ENCODE data around the gene NTRK2. TPM values are rescaled to one million over a fixed set of nuclear protein-coding genes. Genes with fewer than 3 reads are reported as not detected.

The NTRK2 gene
- total and polyA plus RNA-seq, 4 experiments from 2014 or later: 0.11 to 0.18 (median 0.12) TPM; not detected in 1

GRCh38 chr9:84750152-84750865 is 80.8 kb downstream of the NTRK2 start:
- no peak for DNase-seq
- Mint-ChIP-seq H3K27me3 (peaks cover 0 to 2% of the 10 kb centered on the region in 2 donors), H3K9me3 (peaks cover 0 to 2% (median 0%) of the 10 kb centered on the region in 8 donors), H3K4me3 (no peak overlapping the region), H3K36me3 (no peaks in the 10 kb centered on the region), H3K27ac (no peak overlapping the region), H3K4me1 (peaks cover 11 to 31% (median 23%) of the 10 kb centered on the region in 4 donors)
- Histone ChIP-seq H3K27me3 (ENCODE audit: insufficient read depth, low read length) (no peaks in the 10 kb centered on the region), H3K9me3 (ENCODE audit: control insufficient read depth in 1 of 2, low read length in 2 of 2) (no peaks in the 10 kb centered on the region), H3K4me1 (ENCODE audit: insufficient read depth, low read length) (peaks cover 33% of the 10 kb centered on the region), H3K4me3 (ENCODE audit: low read length in 2 of 2) (no peak overlapping the region), H3K27ac (ENCODE audit: low read depth, low read length) (no peak overlapping the region), H3K36me3 (ENCODE audit: insufficient read depth, low read length) (no peaks in the 10 kb centered on the region)
- intact Hi-C loops (cut with micrococcal nuclease): no loop called here
- ChIA-PET POLR2A (ENCODE audit: partially characterized antibody) (no interaction called here), CTCF (ENCODE audit: partially characterized antibody) (interaction anchor here (0.9 kb wide), 1 partner anchor 31 kb away, joined by 3 read pairs; no protein-coding TSS in a partner anchor)

DNA sequence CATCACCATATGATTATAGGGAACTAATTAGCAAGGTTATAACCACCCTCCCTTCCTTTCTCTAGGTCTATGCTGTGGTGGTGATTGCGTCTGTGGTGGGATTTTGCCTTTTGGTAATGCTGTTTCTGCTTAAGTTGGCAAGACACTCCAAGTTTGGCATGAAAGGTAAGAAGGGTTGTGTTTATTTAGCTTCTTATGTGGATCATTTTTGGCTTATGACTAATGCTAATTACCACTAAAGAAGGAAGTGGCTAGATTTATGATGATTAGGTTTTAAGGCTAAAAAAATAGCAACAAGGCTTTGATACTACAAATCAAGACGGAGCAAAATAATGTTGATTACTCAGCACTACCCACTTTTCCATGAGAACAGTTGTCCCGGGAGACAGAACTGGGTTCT is 82.4 kb downstream of the NTRK2 start:
- Mint-ChIP-seq H3K27ac (no peak overlapping the region), H3K27me3 (peaks cover 0 to 2% of the 10 kb centered on the region in 2 donors), H3K4me1 (peaks cover 11 to 31% (median 24%) of the 10 kb centered on the region in 4 donors), H3K36me3 (no peaks in the 10 kb centered on the region), H3K9me3 (peaks cover 0 to 2% (median 0%) of the 10 kb centered on the region in 8 donors), H3K4me3 (peak overlapping the region in 3 of 8 donors; percentile 1 to 44 (median 12))
- CTCF ChIA-PET (ENCODE audit: partially characterized antibody): no interaction called here
- no peaks in the 10 kb centered on the region for H3K36me3 ChIP-seq (ENCODE audit: insufficient read depth, low read length)
- no peak overlapping the region for H3K27ac ChIP-seq (ENCODE audit: low read depth, low read length)
- POLR2A ChIA-PET (ENCODE audit: partially characterized antibody): no interaction called here
- H3K4me3 ChIP-seq (ENCODE audit: low read length in 2 of 2): no peak overlapping the region
- H3K4me1 ChIP-seq (ENCODE audit: insufficient read depth, low read length): peaks cover 33% of the 10 kb centered on the region
- DNase-seq: peak; percentile 13 to 45 (median 24)
- H3K27me3 ChIP-seq (ENCODE audit: insufficient read depth, low read length): no peaks in the 10 kb centered on the region
- no peaks in the 10 kb centered on the region for H3K9me3 ChIP-seq (ENCODE audit: control insufficient read depth in 1 of 2, low read length in 2 of 2)
- intact Hi-C loops (cut with micrococcal nuclease): no loop called here

DNA sequence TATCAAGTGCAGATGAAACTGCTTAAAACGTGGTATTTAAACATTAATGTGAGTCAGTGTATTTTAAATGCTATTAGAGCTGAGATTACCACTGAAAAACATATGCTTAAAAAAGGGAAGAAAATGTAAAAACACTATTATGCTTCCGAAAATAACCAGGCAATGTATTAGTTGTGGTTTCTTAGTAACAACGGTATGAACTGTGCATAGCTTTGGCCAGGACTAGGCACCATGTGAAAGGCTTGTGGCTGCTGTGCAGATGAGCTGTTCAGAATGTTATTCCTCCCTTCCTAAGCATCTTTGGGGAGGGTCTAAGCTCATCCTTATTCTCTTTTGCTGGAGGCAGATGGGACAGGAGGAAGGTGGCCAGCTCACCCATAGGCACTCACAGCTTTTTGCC is 84.9 kb downstream of the NTRK2 start:
- Histone ChIP-seq H3K4me3 (ENCODE audit: low read length in 2 of 2) (no peak overlapping the region), H3K27me3 (ENCODE audit: insufficient read depth, low read length) (no peaks in the 10 kb centered on the region), H3K27ac (ENCODE audit: low read depth, low read length) (no peak overlapping the region), H3K36me3 (ENCODE audit: insufficient read depth, low read length) (no peaks in the 10 kb centered on the region), H3K4me1 (ENCODE audit: insufficient read depth, low read length) (peaks cover 37% of the 10 kb centered on the region), H3K9me3 (ENCODE audit: control insufficient read depth in 1 of 2, low read length in 2 of 2) (no peaks in the 10 kb centered on the region)
- intact Hi-C loops (cut with micrococcal nuclease): no loop called here
- Mint-ChIP-seq H3K27me3 (peaks cover 0 to 2% of the 10 kb centered on the region in 2 donors), H3K4me1 (peaks cover 15 to 40% (median 30%) of the 10 kb centered on the region in 4 donors), H3K36me3 (no peaks in the 10 kb centered on the region), H3K9me3 (peaks cover 0 to 2% (median 0%) of the 10 kb centered on the region in 8 donors), H3K4me3 (no peak overlapping the region), H3K27ac (no peak overlapping the region)
- CTCF ChIA-PET (ENCODE audit: partially characterized antibody): no interaction called here
- POLR2A ChIA-PET (ENCODE audit: partially characterized antibody): no interaction called here
- DNase-seq: no peak

- Mint-ChIP-seq H3K9me3 (peaks cover 0 to 2% (median 0%) of the 10 kb centered on the region in 8 donors), H3K27ac (no peak overlapping the region), H3K4me1 (peaks cover 19 to 42% (median 33%) of the 10 kb centered on the region in 4 donors), H3K36me3 (no peaks in the 10 kb centered on the region), H3K4me3 (no peak overlapping the region), H3K27me3 (peaks cover 0 to 2% of the 10 kb centered on the region in 2 donors)
- no peaks in the 10 kb centered on the region for H3K9me3 ChIP-seq (ENCODE audit: control insufficient read depth in 1 of 2, low read length in 2 of 2)
- ChIA-PET POLR2A (ENCODE audit: partially characterized antibody) (no interaction called here), CTCF (ENCODE audit: partially characterized antibody) (no interaction called here)
- no peak overlapping the region for H3K27ac ChIP-seq (ENCODE audit: low read depth, low read length)
- intact Hi-C loops (cut with micrococcal nuclease): no loop called here
- H3K4me1 ChIP-seq (ENCODE audit: insufficient read depth, low read length): peaks cover 38% of the 10 kb centered on the region
- H3K4me3 ChIP-seq (ENCODE audit: low read length in 2 of 2): no peak overlapping the region
- DNase-seq: no peak
- H3K36me3 ChIP-seq (ENCODE audit: insufficient read depth, low read length): no peaks in the 10 kb centered on the region
- no peaks in the 10 kb centered on the region for H3K27me3 ChIP-seq (ENCODE audit: insufficient read depth, low read length)
Observed at GRCh38 chr9:84754881-84755280, 85.4 kb downstream of the NTRK2 start.

- H3K27ac Mint-ChIP-seq: peak overlapping the region in 1 of 7 donors; percentile 4
- Histone ChIP-seq H3K4me3 (ENCODE audit: low read length in 2 of 2) (no peak overlapping the region), H3K36me3 (ENCODE audit: insufficient read depth, low read length) (no peaks in the 10 kb centered on the region), H3K27me3 (ENCODE audit: insufficient read depth, low read length) (no peaks in the 10 kb centered on the region), H3K27ac (ENCODE audit: low read depth, low read length) (no peak overlapping the region), H3K9me3 (ENCODE audit: control insufficient read depth in 1 of 2, low read length in 2 of 2) (no peaks in the 10 kb centered on the region), H3K4me1 (ENCODE audit: insufficient read depth, low read length) (peaks cover 38% of the 10 kb centered on the region)
- intact Hi-C loops (cut with micrococcal nuclease): no loop called here
- no peak overlapping the region for H3K4me3 Mint-ChIP-seq
- no peak for DNase-seq
- H3K36me3 Mint-ChIP-seq: no peaks in the 10 kb centered on the region
- POLR2A ChIA-PET (ENCODE audit: partially characterized antibody): no interaction called here
- no peaks in the 10 kb centered on the region for H3K9me3 Mint-ChIP-seq
- CTCF ChIA-PET (ENCODE audit: partially characterized antibody): no interaction called here
- H3K27me3 Mint-ChIP-seq: peaks cover 0 to 2% of the 10 kb centered on the region in 2 donors
- H3K4me1 Mint-ChIP-seq: peaks cover 19 to 39% (median 31%) of the 10 kb centered on the region in 4 donors
Observed at GRCh38 chr9:84755380-84755779, 85.9 kb downstream of the NTRK2 start.

- H3K27me3 ChIP-seq (ENCODE audit: insufficient read depth, low read length): no peaks in the 10 kb centered on the region
- no peak overlapping the region for H3K27ac ChIP-seq (ENCODE audit: low read depth, low read length)
- intact Hi-C loops (cut with micrococcal nuclease): no loop called here
- no peak overlapping the region for H3K4me3 ChIP-seq (ENCODE audit: low read length in 2 of 2)
- H3K9me3 ChIP-seq (ENCODE audit: control insufficient read depth in 1 of 2, low read length in 2 of 2): no peaks in the 10 kb centered on the region
- H3K4me3 Mint-ChIP-seq: no peak overlapping the region
- peaks cover 0 to 2% of the 10 kb centered on the region in 2 donors for H3K27me3 Mint-ChIP-seq
- no peak for DNase-seq
- H3K4me1 ChIP-seq (ENCODE audit: insufficient read depth, low read length): peaks cover 38% of the 10 kb centered on the region
- POLR2A ChIA-PET (ENCODE audit: partially characterized antibody): no interaction called here
- CTCF ChIA-PET (ENCODE audit: partially characterized antibody): no interaction called here
- no peaks in the 10 kb centered on the region for H3K36me3 Mint-ChIP-seq
- H3K4me1 Mint-ChIP-seq: peaks cover 22 to 40% (median 31%) of the 10 kb centered on the region in 4 donors
- H3K9me3 Mint-ChIP-seq: no peaks in the 10 kb centered on the region
- H3K36me3 ChIP-seq (ENCODE audit: insufficient read depth, low read length): no peaks in the 10 kb centered on the region
- H3K27ac Mint-ChIP-seq: no peak overlapping the region
Observed at GRCh38 chr9:84756171-84756570, 86.6 kb downstream of the NTRK2 start.

- no peak overlapping the region for H3K27ac ChIP-seq (ENCODE audit: low read depth, low read length)
- POLR2A ChIA-PET (ENCODE audit: partially characterized antibody): no interaction called here
- H3K4me3 ChIP-seq (ENCODE audit: low read length in 2 of 2): no peak overlapping the region
- Mint-ChIP-seq H3K27ac (no peak overlapping the region), H3K27me3 (peaks cover 0 to 2% of the 10 kb centered on the region in 2 donors), H3K9me3 (no peaks in the 10 kb centered on the region), H3K4me1 (peaks cover 21 to 37% (median 29%) of the 10 kb centered on the region in 4 donors), H3K4me3 (no peak overlapping the region), H3K36me3 (no peaks in the 10 kb centered on the region)
- H3K4me1 ChIP-seq (ENCODE audit: insufficient read depth, low read length): peaks cover 37% of the 10 kb centered on the region
- DNase-seq: no peak
- H3K27me3 ChIP-seq (ENCODE audit: insufficient read depth, low read length): no peaks in the 10 kb centered on the region
- H3K36me3 ChIP-seq (ENCODE audit: insufficient read depth, low read length): no peaks in the 10 kb centered on the region
- intact Hi-C loops (cut with micrococcal nuclease): no loop called here
- CTCF ChIA-PET (ENCODE audit: partially characterized antibody): no interaction called here
- no peaks in the 10 kb centered on the region for H3K9me3 ChIP-seq (ENCODE audit: control insufficient read depth in 1 of 2, low read length in 2 of 2)
Observed at GRCh38 chr9:84756731-84757130, 87.2 kb downstream of the NTRK2 start.

Measured in CD4-positive, alpha-beta memory T cell (primary cell).